Neural cell (in vitro differentiated cells): ENCODE results near the gene FZD8. TPM values are rescaled to one million over a fixed set of nuclear protein-coding genes. Genes with fewer than 3 reads are reported as not detected.

Source experiments
- H2AFZ ChIP-seq: fragments of 200-600, 300-800 bp; sonication (generic), shearing (Covaris generic); 2 replicates; pipeline ENCODE4 v1.6.0; 2014; ENCODE audit warnings: low read depth, mild to moderate bottlenecking, antibody characterized with exemption, low read length, moderate library complexity
- H3F3A ChIP-seq: fragments of 200-600 bp; shearing (Covaris generic); 2 replicates; pipeline ENCODE4 v1.6.1; 2016; ENCODE audit warnings: mild to moderate bottlenecking, moderate library complexity, mixed read lengths, antibody characterized with exemption, low read length; ENCODE audit not compliant: insufficient read depth, poor library complexity, severe bottlenecking
- H3K27ac ChIP-seq: fragments of 200-600, 300-800 bp; sonication (generic), shearing (Covaris generic); 2 replicates; pipeline ENCODE4 v1.5.1; 2014; ENCODE audit warnings: mild to moderate bottlenecking, low read length, moderate library complexity
- H3K27me3 ChIP-seq: fragments of 300-800, 200-600 bp; sonication (generic), shearing (Covaris generic); 2 replicates; pipeline ENCODE4 v1.6.0; 2014; ENCODE audit warnings: mild to moderate bottlenecking, low read depth, low read length, moderate library complexity; ENCODE audit not compliant: insufficient read depth
- H3K36me3 ChIP-seq: fragments of 300-800, 200-600 bp; sonication (generic), shearing (Covaris generic); 2 replicates; pipeline ENCODE4 v1.5.1; 2014; ENCODE audit warnings: mild to moderate bottlenecking, antibody characterized with exemption, low read length, moderate library complexity; ENCODE audit not compliant: insufficient read depth
- H3K4me2 ChIP-seq: fragments of 300-800, 200-600 bp; sonication (generic), shearing (Covaris generic); 2 replicates; pipeline ENCODE4 v1.6.0; 2014; ENCODE audit warnings: mild to moderate bottlenecking, low read length
- H3K4me3 ChIP-seq: fragments of 300-800, 200-600 bp; sonication (generic), shearing (Covaris generic); 2 replicates; pipeline ENCODE4 v1.5.1; 2014; ENCODE audit warnings: mild to moderate bottlenecking, low read length, moderate library complexity
- H3K79me2 ChIP-seq: fragments of 200-600 bp; shearing (Covaris generic); replicated peaks from 2 replicates; pipeline ENCODE4 v1.6.0; 2014; ENCODE audit warnings: mild to moderate bottlenecking, low read length, moderate library complexity; ENCODE audit not compliant: insufficient read depth
- H3K9ac ChIP-seq: fragments of 300-800, 200-600 bp; sonication (generic), shearing (Covaris generic); 2 replicates; pipeline ENCODE4 v1.6.1; 2016; ENCODE audit warnings: mild to moderate bottlenecking, low read length, mixed read lengths
- H3K9me2 ChIP-seq: fragments of 200-600 bp; shearing (Covaris generic); 2 replicates; pipeline ENCODE4 v1.6.1; 2016; ENCODE audit warnings: mild to moderate bottlenecking, low read length, mixed read lengths; ENCODE audit not compliant: insufficient read depth
- H3K9me3 ChIP-seq: fragments of 200-600, 300-800 bp; sonication (generic), shearing (Covaris generic); 2 replicates; pipeline ENCODE4 v1.6.1; 2016; ENCODE audit warnings: mild to moderate bottlenecking, mixed run types, low read length, moderate library complexity, mixed read lengths
- H4K20me1 ChIP-seq: fragments of 200-600 bp; shearing (Covaris generic); 2 replicates; pipeline ENCODE4 v1.6.1; 2016; ENCODE audit warnings: mild to moderate bottlenecking, mixed run types; ENCODE audit not compliant: insufficient read depth
- EP300 ChIP-seq: fragments of 450-650 bp; conservative IDR thresholded peaks from 2 replicates; pipeline ENCODE4 v1.6.1; 2014; ENCODE audit warnings: antibody characterized with exemption, mild to moderate bottlenecking, moderate library complexity; ENCODE audit not compliant: poor library complexity, severe bottlenecking
- EZH2 ChIP-seq: fragments of 200-600, 300-800 bp; shearing (Covaris generic), sonication (generic); IDR thresholded peaks from 2 replicates; pipeline ENCODE4 v1.6.1; 2014; ENCODE audit warnings: antibody characterized with exemption, low read length, borderline replicate concordance, mild to moderate bottlenecking; ENCODE audit not compliant: insufficient read depth, poor library complexity, severe bottlenecking
- MXI1 ChIP-seq: fragments of 450-650 bp; conservative IDR thresholded peaks from 2 replicates; pipeline ENCODE4 v1.6.1; 2014; ENCODE audit warnings: antibody characterized with exemption, mild to moderate bottlenecking; ENCODE audit not compliant: poor library complexity, severe bottlenecking
- POLR2AphosphoS5 ChIP-seq: IDR thresholded peaks from 2 replicates; pipeline ENCODE4 v1.6.1; 2012
- RAD21 ChIP-seq: fragments of 450-650 bp; conservative IDR thresholded peaks from 2 replicates; pipeline ENCODE4 v1.6.1; 2014; ENCODE audit warnings: antibody characterized with exemption, mild to moderate bottlenecking, moderate library complexity
- REST ChIP-seq: IDR thresholded peaks from 2 replicates; pipeline ENCODE4 v1.6.1; 2012; ENCODE audit warnings: borderline replicate concordance
- SMC3 ChIP-seq: fragments of 450-650 bp; conservative IDR thresholded peaks from 2 replicates; pipeline ENCODE4 v1.6.1; 2014; ENCODE audit warnings: antibody characterized with exemption, mild to moderate bottlenecking, moderate library complexity; ENCODE audit not compliant: poor library complexity
- TAF1 ChIP-seq: IDR thresholded peaks from 2 replicates; pipeline ENCODE4 v1.6.1; 2012; ENCODE audit warnings: low read depth
- polyA plus RNA-seq: library from polyadenylated mRNA; depleted of rRNA; stranded (reverse); fragments of >200 nt; gene quantifications from 2 replicates; pipeline ENCODE4 v1.2.3, GENCODE V29; 2014
- TF ChIP-seq, protein P1 (sequence below): fragments of 450-650 bp; IDR thresholded peaks from 2 replicates; pipeline ENCODE4 v1.5.1; 2014; ENCODE audit warnings: antibody characterized with exemption, mild to moderate bottlenecking, moderate library complexity; ENCODE audit not compliant: poor library complexity, severe bottlenecking

FZD8 gene
- polyA plus RNA-seq, 1 donor from 2014 or later = 1.6 TPM

DNA sequence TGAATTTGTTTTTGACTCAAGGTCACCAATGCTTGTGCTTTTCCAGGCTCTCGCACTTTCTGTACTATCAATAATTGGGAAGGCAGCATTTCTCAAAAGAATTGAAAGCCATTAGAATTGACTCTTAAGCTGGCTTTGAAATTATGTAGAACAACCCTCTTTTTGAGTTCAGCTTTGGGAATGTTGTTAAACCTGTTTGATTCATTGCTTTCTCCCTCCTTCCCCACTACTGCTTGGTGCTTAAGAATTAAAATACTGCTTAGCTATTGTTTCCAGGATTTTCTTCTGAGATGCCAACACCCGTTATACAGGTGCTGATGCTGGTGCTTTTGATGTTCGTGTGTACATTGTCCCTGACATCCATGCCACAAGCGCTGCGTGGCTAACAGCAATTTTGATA, 15.5 kb upstream of the FZD8 start:
- no peaks in the 10 kb centered on the region for H3K27me3 ChIP-seq
- H3K9me3 ChIP-seq = no peaks in the 10 kb centered on the region
- no peak overlapping the region for H3K4me3 ChIP-seq
- H2AFZ ChIP-seq = no peak overlapping the region
- H4K20me1 ChIP-seq = no peaks in the 10 kb centered on the region
- H3F3A ChIP-seq = no peaks in the 10 kb centered on the region
- H3K36me3 ChIP-seq = no peaks in the 10 kb centered on the region
- no peak overlapping the region for H3K9ac ChIP-seq
- TF ChIP-seq TAF1 (no peak), MXI1 (no peak), REST (no peak), EZH2 (no peak), SMC3 (no peak), RAD21 (no peak), POLR2AphosphoS5 (no peak)
- TF ChIP-seq, protein P1, sequence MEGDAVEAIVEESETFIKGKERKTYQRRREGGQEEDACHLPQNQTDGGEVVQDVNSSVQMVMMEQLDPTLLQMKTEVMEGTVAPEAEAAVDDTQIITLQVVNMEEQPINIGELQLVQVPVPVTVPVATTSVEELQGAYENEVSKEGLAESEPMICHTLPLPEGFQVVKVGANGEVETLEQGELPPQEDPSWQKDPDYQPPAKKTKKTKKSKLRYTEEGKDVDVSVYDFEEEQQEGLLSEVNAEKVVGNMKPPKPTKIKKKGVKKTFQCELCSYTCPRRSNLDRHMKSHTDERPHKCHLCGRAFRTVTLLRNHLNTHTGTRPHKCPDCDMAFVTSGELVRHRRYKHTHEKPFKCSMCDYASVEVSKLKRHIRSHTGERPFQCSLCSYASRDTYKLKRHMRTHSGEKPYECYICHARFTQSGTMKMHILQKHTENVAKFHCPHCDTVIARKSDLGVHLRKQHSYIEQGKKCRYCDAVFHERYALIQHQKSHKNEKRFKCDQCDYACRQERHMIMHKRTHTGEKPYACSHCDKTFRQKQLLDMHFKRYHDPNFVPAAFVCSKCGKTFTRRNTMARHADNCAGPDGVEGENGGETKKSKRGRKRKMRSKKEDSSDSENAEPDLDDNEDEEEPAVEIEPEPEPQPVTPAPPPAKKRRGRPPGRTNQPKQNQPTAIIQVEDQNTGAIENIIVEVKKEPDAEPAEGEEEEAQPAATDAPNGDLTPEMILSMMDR = no peak
- H3K4me2 ChIP-seq = no peak overlapping the region
- H3K27ac ChIP-seq = no peak overlapping the region
- no peaks in the 10 kb centered on the region for H3K9me2 ChIP-seq
- H3K79me2 ChIP-seq = no peaks in the 10 kb centered on the region

GRCh38 chr10:35652824-35653223, 10.7 kb upstream of the FZD8 start:
- H3K4me2 ChIP-seq = no peak overlapping the region
- no peaks in the 10 kb centered on the region for H3K27me3 ChIP-seq
- H3K36me3 ChIP-seq = no peaks in the 10 kb centered on the region
- H4K20me1 ChIP-seq = no peaks in the 10 kb centered on the region
- no peaks in the 10 kb centered on the region for H3F3A ChIP-seq
- no peak overlapping the region for H3K4me3 ChIP-seq
- no peaks in the 10 kb centered on the region for H3K9me3 ChIP-seq
- H2AFZ ChIP-seq = no peak overlapping the region
- no peak overlapping the region for H3K27ac ChIP-seq
- H3K9ac ChIP-seq = no peak overlapping the region
- H3K79me2 ChIP-seq = no peaks in the 10 kb centered on the region
- no peak for TF ChIP-seq MXI1
- no peak for TF ChIP-seq EP300
- TF ChIP-seq, protein P1 = no peak
- H3K9me2 ChIP-seq = no peaks in the 10 kb centered on the region
